ENCODE measurements around the gene TEX47. TPM values are rescaled to one million over a fixed set of nuclear protein-coding genes. Genes with fewer than 3 reads are reported as not detected.

Gene TEX47
- total RNA-seq, 1 experiment from 2014 or later, result not detected

GRCh38 chr7:88758381-88759229 lies 36.9 kb downstream of the TEX47 start:
- Histone ChIP-seq H3K36me3 (ENCODE audit: low read depth, low read length) (no peaks in the 10 kb centered on the region), H3K27me3 (ENCODE audit: low read length) (peaks cover 42% of the 10 kb centered on the region), H3K4me3 (ENCODE audit: low read length) (peak overlapping the region; percentile 13; the same call in 1 of the 2 replicates), H3K4me1 (ENCODE audit: insufficient read depth, low read length) (no peaks in the 10 kb centered on the region), H3K79me2 (ENCODE audit: low read length) (no peaks in the 10 kb centered on the region), H3K9ac (ENCODE audit: low read length) (no peak overlapping the region), H3K9me2 (replicated peaks; ENCODE audit: low read length) (no peaks in the 10 kb centered on the region), H3K27ac (ENCODE audit: low read length) (no peak overlapping the region), H4K20me1 (ENCODE audit: low read length) (no peaks in the 10 kb centered on the region), H3K9me3 (ENCODE audit: low read length) (no peaks in the 10 kb centered on the region), H3F3A (ENCODE audit: low read length, unreplicated experiment) (no peaks in the 10 kb centered on the region), H2AFZ (ENCODE audit: low read length) (no peak overlapping the region), H3K4me2 (ENCODE audit: low read length) (peak overlapping the region; percentile 54)
- ChIA-PET POLR2A (ENCODE audit: unreplicated experiment) (interaction anchor here (0.5 to 0.6 kb wide), 2 partner anchors 1046 to 1452 kb away, joined by 3 to 4 read pairs; no protein-coding TSS in a partner anchor), CTCF (no interaction called here)
- ATAC-seq, result peak; percentile 65
- no TSS peak for BruUV-seq (replicated peaks)
- DNase-seq, result peak; percentile 6
- TF ChIP-seq EZH2phosphoT487 (IDR thresholded peaks at IDR 0.05; ENCODE audit: borderline replicate concordance, low read length) (no peak; the same call in 1 of the 2 replicates), EZH2 (IDR thresholded peaks at IDR 0.05; ENCODE audit: low read length, unreplicated experiment) (peak; percentile 66)
- intact Hi-C loops (cut with micrococcal nuclease), result loop anchor here (10.0 kb wide), 1 partner anchor 514 kb away; no protein-coding TSS in a partner anchor

GRCh38 chr7:88757371-88757770 lies 38.2 kb downstream of the TEX47 start:
- peaks cover 42% of the 10 kb centered on the region for H3K27me3 ChIP-seq (ENCODE audit: low read length)

GRCh38 chr7:88756802-88757201 lies 38.7 kb downstream of the TEX47 start:
- CTCF ChIA-PET, result no interaction called here
- no peak for ATAC-seq
- H4K20me1 ChIP-seq (ENCODE audit: low read length), result no peaks in the 10 kb centered on the region
- TF ChIP-seq EZH2 (IDR thresholded peaks at IDR 0.05; ENCODE audit: low read length, unreplicated experiment) (no peak), CTCF (conservative IDR thresholded peaks at IDR 0.05; ENCODE audit: low read depth, low read length) (no peak), EZH2phosphoT487 (IDR thresholded peaks at IDR 0.05; ENCODE audit: borderline replicate concordance, low read length) (no peak)
- H3K4me3 ChIP-seq (ENCODE audit: low read length), result no peak overlapping the region
- H3K9ac ChIP-seq (ENCODE audit: low read length), result no peak overlapping the region
- H3K27ac ChIP-seq (ENCODE audit: low read length), result no peak overlapping the region
- no TSS peak for BruUV-seq (replicated peaks)
- no peaks in the 10 kb centered on the region for H3K79me2 ChIP-seq (ENCODE audit: low read length)
- H3K36me3 ChIP-seq (ENCODE audit: low read depth, low read length), result no peaks in the 10 kb centered on the region
- intact Hi-C loops (cut with micrococcal nuclease), result loop anchor here (10.0 kb wide), 1 partner anchor 512 kb away; no protein-coding TSS in a partner anchor
- H3K4me2 ChIP-seq (ENCODE audit: low read length), result no peak overlapping the region
- H3K9me3 ChIP-seq (ENCODE audit: low read length), result no peaks in the 10 kb centered on the region
- H3K4me1 ChIP-seq (ENCODE audit: insufficient read depth, low read length), result no peaks in the 10 kb centered on the region
- POLR2A ChIA-PET (ENCODE audit: unreplicated experiment), result no interaction called here
- DNase-seq, result no peak
- H3F3A ChIP-seq (ENCODE audit: low read length, unreplicated experiment), result no peaks in the 10 kb centered on the region
- H2AFZ ChIP-seq (ENCODE audit: low read length), result no peak overlapping the region
- H3K9me2 ChIP-seq (replicated peaks; ENCODE audit: low read length), result no peaks in the 10 kb centered on the region
- peaks cover 42% of the 10 kb centered on the region for H3K27me3 ChIP-seq (ENCODE audit: low read length)

More at GRCh38 chr7:88757371-88757770, 38.2 kb downstream of the TEX47 start:
- DNase-seq, result no peak
- H3K4me3 ChIP-seq (ENCODE audit: low read length), result no peak overlapping the region
- H3K9ac ChIP-seq (ENCODE audit: low read length), result no peak overlapping the region
- ChIA-PET CTCF (no interaction called here), POLR2A (ENCODE audit: unreplicated experiment) (no interaction called here)
- TF ChIP-seq EZH2 (IDR thresholded peaks at IDR 0.05; ENCODE audit: low read length, unreplicated experiment) (no peak), EZH2phosphoT487 (IDR thresholded peaks at IDR 0.05; ENCODE audit: borderline replicate concordance, low read length) (no peak), CTCF (conservative IDR thresholded peaks at IDR 0.05; ENCODE audit: low read depth, low read length) (no peak)
- intact Hi-C loops (cut with micrococcal nuclease), result loop anchor here (10.0 kb wide), 1 partner anchor 513 kb away; no protein-coding TSS in a partner anchor
- H3K9me3 ChIP-seq (ENCODE audit: low read length), result no peaks in the 10 kb centered on the region
- no peaks in the 10 kb centered on the region for H3K36me3 ChIP-seq (ENCODE audit: low read depth, low read length)
- no peak overlapping the region for H3K4me2 ChIP-seq (ENCODE audit: low read length)
- H4K20me1 ChIP-seq (ENCODE audit: low read length), result no peaks in the 10 kb centered on the region
- no peak for ATAC-seq
- no peaks in the 10 kb centered on the region for H3K9me2 ChIP-seq (replicated peaks; ENCODE audit: low read length)
- no peaks in the 10 kb centered on the region for H3K79me2 ChIP-seq (ENCODE audit: low read length)
- H2AFZ ChIP-seq (ENCODE audit: low read length), result no peak overlapping the region
- H3K4me1 ChIP-seq (ENCODE audit: insufficient read depth, low read length), result no peaks in the 10 kb centered on the region
- no TSS peak for BruUV-seq (replicated peaks)
- no peaks in the 10 kb centered on the region for H3F3A ChIP-seq (ENCODE audit: low read length, unreplicated experiment)
- H3K27ac ChIP-seq (ENCODE audit: low read length), result no peak overlapping the region
